CD4-positive, alpha-beta T cell (primary cell): Measurements from ENCODE around the gene CACNG8. TPM values are rescaled to one million over a fixed set of nuclear protein-coding genes. Genes with fewer than 3 reads are reported as not detected.

Experiments used
- ATAC-seq: fragments of 200-7000 bp; cut with Tn5 transposase; one replicate; pipeline ENCODE4 v1.10.0; 2022; ENCODE audit warnings: mild to moderate bottlenecking; ENCODE audit not compliant: poor library complexity
- CTCF ChIA-PET: fragments of 350-600 bp; sonication (Branson Sonifier 250); formaldehyde crosslinking; loops from one replicate; lab custom pipeline; 2021; ENCODE audit warnings: antibody characterized with exemption, inconsistent platforms; lab: Charles Lee
- POLR2A ChIA-PET: fragments of 350-600 bp; sonication (Branson Sonifier 250); formaldehyde crosslinking; loops from one replicate; lab custom pipeline; 2021; ENCODE audit warnings: antibody characterized with exemption, inconsistent platforms; lab: Charles Lee
- DNase-seq, 14 experiments: peaks; one replicate each; pipeline ENCODE4 v3.0.0-alpha.2; 2013 to 2020; ENCODE audit warnings: mixed read lengths in 2 of 14
- H3K27ac ChIP-seq, 2 donors: one replicate each; pipeline versions ENCODE4 v1.5.1 to v1.7.0; 2013; ENCODE audit warnings: low read length in 2 of 2, low read depth in 1 of 2, mild to moderate bottlenecking in 1 of 2
- H3K27me3 ChIP-seq, 2 experiments: 1 replicate in 1 of 2; 2 replicates in 1 of 2; pipeline versions ENCODE4 v1.6.1 to v1.7.0; 2013; ENCODE audit warnings: low read length in 2 of 2, control low read depth in 1 of 2, mild to moderate bottlenecking in 1 of 2, moderate library complexity in 1 of 2; ENCODE audit not compliant: insufficient read depth in 2 of 2, control insufficient read depth in 1 of 2
- H3K36me3 ChIP-seq: one replicate; pipeline ENCODE4 v1.6.1; 2013; ENCODE audit warnings: low read length, control low read depth; ENCODE audit not compliant: insufficient read depth
- H3K4me1 ChIP-seq: one replicate; pipeline ENCODE4 v1.6.1; 2013; ENCODE audit warnings: low read length, control low read depth; ENCODE audit not compliant: insufficient read depth
- H3K4me3 ChIP-seq: one replicate; pipeline ENCODE4 v1.5.1; 2013; ENCODE audit warnings: mild to moderate bottlenecking, low read length, moderate library complexity
- H3K9me3 ChIP-seq, 2 experiments: 1 replicate in 1 of 2; 2 replicates in 1 of 2; pipeline versions ENCODE4 v1.6.1 to v1.7.0; 2013; ENCODE audit warnings: low read length in 2 of 2, mild to moderate bottlenecking in 2 of 2, control low read depth in 1 of 2, moderate library complexity in 1 of 2; ENCODE audit not compliant: control insufficient read depth in 1 of 2, insufficient read depth in 1 of 2
- H3K27ac Mint-ChIP-seq: one replicate; pipeline ENCODE4 v1.8.0; 2020; ENCODE audit warnings: mixed read lengths
- H3K27me3 Mint-ChIP-seq: one replicate; pipeline ENCODE4 v1.8.0; 2021; ENCODE audit warnings: mixed read lengths
- H3K36me3 Mint-ChIP-seq: one replicate; pipeline ENCODE4 v1.8.0; 2021; ENCODE audit warnings: low read depth, mixed read lengths
- H3K4me1 Mint-ChIP-seq: one replicate; pipeline ENCODE4 v1.8.0; 2021; ENCODE audit warnings: low read depth, mixed read lengths
- H3K4me3 Mint-ChIP-seq: one replicate; pipeline ENCODE4 v1.8.0; 2020; ENCODE audit warnings: mild to moderate bottlenecking, mixed read lengths
- H3K9me3 Mint-ChIP-seq: one replicate; pipeline ENCODE4 v1.8.0; 2020; ENCODE audit warnings: mixed read lengths
- intact Hi-C, 2 experiments: fragments of 100-400 bp; cut with DNase I in 1 of 2; cut with micrococcal nuclease in 1 of 2; formaldehyde crosslinking; loops; one replicate each; pipeline versions ENCODE4 v1.15.1 to v1.9.0; 2023 to 2025; cut with DNase I, micrococcal nuclease
- total RNA-seq, 174 experiments: library from RNA in 2 of 174; stranded (reverse) in 2 of 174; gene quantifications; one replicate each; pipeline ENCODE4 v1.2.3 and lab custom pipeline; 2021 to 2026
- TF ChIP-seq, protein P1 (sequence below): fragments of 200-600 bp; IDR thresholded peaks from one replicate; pipeline ENCODE4 v1.8.0; 2022; ENCODE audit warnings: antibody characterized with exemption, mild to moderate bottlenecking

CACNG8 gene
- total RNA-seq, 2 experiments from 2014 or later: not detected

DNA sequence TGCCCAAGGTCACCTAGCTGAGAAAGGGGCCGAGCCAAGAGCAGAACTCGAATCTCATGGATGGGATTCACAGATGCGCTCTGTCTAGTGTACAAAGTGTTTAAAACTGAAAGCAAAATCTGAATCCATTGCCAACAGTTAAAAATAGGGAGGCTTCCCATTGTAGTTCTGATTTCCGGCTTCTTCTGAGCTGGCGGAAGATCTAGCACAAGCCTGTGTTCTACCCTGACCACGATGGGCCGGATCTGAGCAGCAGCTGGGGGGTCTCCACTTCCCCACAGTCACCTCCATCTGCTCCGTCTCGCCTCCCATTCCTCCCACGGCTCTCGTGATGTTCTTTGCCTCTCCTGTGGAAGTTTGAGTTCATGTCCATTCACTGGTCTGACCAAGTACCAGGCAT is 2.4 kb downstream of the CACNG8 start:
- DNase-seq (no peak), ATAC-seq (no peak)
- Mint-ChIP-seq H3K27ac (no peak overlapping the region), H3K9me3 (no peaks in the 10 kb centered on the region), H3K27me3 (peaks cover 69% of the 10 kb centered on the region), H3K4me3 (no peak overlapping the region), H3K36me3 (no peaks in the 10 kb centered on the region), H3K4me1 (peaks cover 6% of the 10 kb centered on the region)
- Histone ChIP-seq H3K27ac (no peak overlapping the region), H3K9me3 (peaks cover 0 to 5% of the 10 kb centered on the region in 2 experiments), H3K4me3 (no peak overlapping the region), H3K4me1 (no peaks in the 10 kb centered on the region), H3K36me3 (no peaks in the 10 kb centered on the region), H3K27me3 (peaks cover 36 to 56% of the 10 kb centered on the region in 2 experiments)
- TF ChIP-seq, protein P1, sequence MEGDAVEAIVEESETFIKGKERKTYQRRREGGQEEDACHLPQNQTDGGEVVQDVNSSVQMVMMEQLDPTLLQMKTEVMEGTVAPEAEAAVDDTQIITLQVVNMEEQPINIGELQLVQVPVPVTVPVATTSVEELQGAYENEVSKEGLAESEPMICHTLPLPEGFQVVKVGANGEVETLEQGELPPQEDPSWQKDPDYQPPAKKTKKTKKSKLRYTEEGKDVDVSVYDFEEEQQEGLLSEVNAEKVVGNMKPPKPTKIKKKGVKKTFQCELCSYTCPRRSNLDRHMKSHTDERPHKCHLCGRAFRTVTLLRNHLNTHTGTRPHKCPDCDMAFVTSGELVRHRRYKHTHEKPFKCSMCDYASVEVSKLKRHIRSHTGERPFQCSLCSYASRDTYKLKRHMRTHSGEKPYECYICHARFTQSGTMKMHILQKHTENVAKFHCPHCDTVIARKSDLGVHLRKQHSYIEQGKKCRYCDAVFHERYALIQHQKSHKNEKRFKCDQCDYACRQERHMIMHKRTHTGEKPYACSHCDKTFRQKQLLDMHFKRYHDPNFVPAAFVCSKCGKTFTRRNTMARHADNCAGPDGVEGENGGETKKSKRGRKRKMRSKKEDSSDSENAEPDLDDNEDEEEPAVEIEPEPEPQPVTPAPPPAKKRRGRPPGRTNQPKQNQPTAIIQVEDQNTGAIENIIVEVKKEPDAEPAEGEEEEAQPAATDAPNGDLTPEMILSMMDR: no peak
- intact Hi-C loops: no loop called here
- ChIA-PET CTCF (no interaction called here), POLR2A (no interaction called here)

DNA sequence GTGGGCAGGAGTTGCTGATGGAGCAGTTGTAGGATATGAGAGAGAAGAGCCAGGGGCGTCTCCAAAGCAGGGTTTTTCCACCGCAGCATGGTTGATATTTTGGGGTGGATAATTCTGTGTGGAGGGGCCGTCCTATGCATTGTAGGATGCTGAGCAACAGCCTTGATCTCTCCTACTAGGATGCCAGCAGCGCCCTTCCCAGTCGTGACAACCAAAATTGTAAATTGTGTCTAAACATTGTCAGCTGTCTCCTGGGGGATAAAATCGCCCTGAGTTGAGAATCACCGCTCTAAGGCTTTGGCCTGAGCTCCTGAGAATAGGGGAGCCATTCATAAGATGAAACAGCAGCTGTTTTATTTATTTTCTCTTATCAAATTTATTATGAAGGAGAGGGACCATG is 4.2 kb downstream of the CACNG8 start:
- Histone ChIP-seq H3K27ac (no peak overlapping the region), H3K4me3 (no peak overlapping the region), H3K27me3 (peaks cover 21 to 38% of the 10 kb centered on the region in 2 experiments), H3K4me1 (no peaks in the 10 kb centered on the region), H3K9me3 (no peaks in the 10 kb centered on the region), H3K36me3 (no peaks in the 10 kb centered on the region)
- TF ChIP-seq, protein P1: no peak
- H3K4me1 Mint-ChIP-seq: no peaks in the 10 kb centered on the region
- CTCF ChIA-PET: no interaction called here
- peaks cover 57% of the 10 kb centered on the region for H3K27me3 Mint-ChIP-seq
- H3K4me3 Mint-ChIP-seq: no peak overlapping the region
- intact Hi-C loops: no loop called here
- DNase-seq (no peak), ATAC-seq (no peak)
- no peaks in the 10 kb centered on the region for H3K9me3 Mint-ChIP-seq
- no peaks in the 10 kb centered on the region for H3K36me3 Mint-ChIP-seq
- no peak overlapping the region for H3K27ac Mint-ChIP-seq
- POLR2A ChIA-PET: no interaction called here

DNA sequence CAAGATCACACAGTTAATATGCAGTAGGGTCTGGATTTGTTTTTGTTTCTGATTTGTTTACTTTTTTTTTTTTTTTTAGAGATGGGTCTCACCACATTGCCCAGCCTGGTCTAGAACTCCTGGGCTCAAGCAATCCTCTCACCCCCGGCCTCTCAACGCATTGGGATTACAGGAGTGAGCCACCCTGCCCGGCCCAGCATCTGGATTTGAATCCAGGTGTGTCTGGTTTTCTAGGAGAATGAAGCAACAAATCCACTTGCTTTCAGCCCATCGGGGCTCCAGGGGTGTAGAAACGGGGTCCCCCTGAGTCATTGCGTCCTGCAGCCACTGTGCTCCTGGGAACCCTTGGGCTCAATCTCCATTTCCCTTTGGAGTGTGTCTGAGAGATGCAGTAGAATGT is 6.6 kb downstream of the CACNG8 start:
- H3K27ac ChIP-seq: no peak overlapping the region
- POLR2A ChIA-PET: no interaction called here
- TF ChIP-seq, protein P1: no peak
- no peak for ATAC-seq
- Mint-ChIP-seq H3K36me3 (no peaks in the 10 kb centered on the region), H3K4me1 (no peaks in the 10 kb centered on the region), H3K9me3 (no peaks in the 10 kb centered on the region), H3K4me3 (no peak overlapping the region), H3K27ac (no peak overlapping the region), H3K27me3 (peaks cover 57% of the 10 kb centered on the region)
- H3K4me3 ChIP-seq: no peak overlapping the region
- peaks cover 13 to 32% of the 10 kb centered on the region in 2 experiments for H3K27me3 ChIP-seq
- intact Hi-C loops: no loop called here
- CTCF ChIA-PET: no interaction called here
- H3K36me3 ChIP-seq: no peaks in the 10 kb centered on the region
- no peaks in the 10 kb centered on the region for H3K9me3 ChIP-seq
- DNase-seq: no peak
- H3K4me1 ChIP-seq: no peaks in the 10 kb centered on the region
